HG03565 (cell line): Measurements from ENCODE around the gene PKNOX2.

Experiments
- ATAC-seq: cut with Tn5 transposase; IDR thresholded peaks from one replicate; pipeline ENCODE4 v1.9.1; 2021; ENCODE audit warnings: mild to moderate bottlenecking, moderate library complexity; ENCODE audit not compliant: unreplicated experiment

Gene PKNOX2

GRCh38 chr11:125373426-125374391 lies 209.2 kb downstream of the PKNOX2 start:
- ATAC-seq, result no peak

GRCh38 chr11:125374398-125374797 lies 209.8 kb downstream of the PKNOX2 start:
- no peak for ATAC-seq

- ATAC-seq, result no peak
Measured at GRCh38 chr11:125375146-125375545, 210.6 kb downstream of the PKNOX2 start.

GRCh38 chr11:125376117-125376516 lies 211.6 kb downstream of the PKNOX2 start:
- ATAC-seq, result no peak

GRCh38 chr11:125376856-125377255 lies 212.3 kb downstream of the PKNOX2 start:
- no peak for ATAC-seq

- no peak for ATAC-seq
Measured at GRCh38 chr11:125378083-125378482, 213.5 kb downstream of the PKNOX2 start.

- no peak for ATAC-seq
Measured at GRCh38 chr11:125378571-125378970, 214.0 kb downstream of the PKNOX2 start.

- no peak for ATAC-seq
Measured at GRCh38 chr11:125379565-125379964, 215.0 kb downstream of the PKNOX2 start.

- no peak for ATAC-seq
Measured at GRCh38 chr11:125379981-125380380, 215.4 kb downstream of the PKNOX2 start.

- no peak for ATAC-seq
Measured at GRCh38 chr11:125380756-125381445, 216.3 kb downstream of the PKNOX2 start.

- no peak for ATAC-seq
Measured at GRCh38 chr11:125381499-125382044, 217.0 kb downstream of the PKNOX2 start.

GRCh38 chr11:125382314-125382791 lies 217.8 kb downstream of the PKNOX2 start:
- ATAC-seq, result no peak

- ATAC-seq, result no peak
Measured at GRCh38 chr11:125382822-125383221, 218.3 kb downstream of the PKNOX2 start.

- ATAC-seq, result no peak
Measured at GRCh38 chr11:125384825-125385224, 220.3 kb downstream of the PKNOX2 start.

GRCh38 chr11:125387901-125388300 lies 223.3 kb downstream of the PKNOX2 start:
- ATAC-seq, result no peak

GRCh38 chr11:125388611-125389010 lies 224.1 kb downstream of the PKNOX2 start:
- no peak for ATAC-seq

- no peak for ATAC-seq
Measured at GRCh38 chr11:125389339-125390166, 225.0 kb downstream of the PKNOX2 start.

- ATAC-seq, result no peak
Measured at GRCh38 chr11:125390946-125391345, 226.4 kb downstream of the PKNOX2 start.

GRCh38 chr11:125393331-125393730 lies 228.8 kb downstream of the PKNOX2 start:
- no peak for ATAC-seq

- ATAC-seq, result no peak
Measured at GRCh38 chr11:125394296-125394695, 229.7 kb downstream of the PKNOX2 start.

GRCh38 chr11:125397421-125397820 lies 232.9 kb downstream of the PKNOX2 start:
- ATAC-seq, result no peak
